ENCODE data around the gene SLC25A4.
"Not testable (repeated sequence)": the region's sequence is repeated elsewhere in the genome, so short reads cannot be mapped to it uniquely, and the experiment has no call there.

The SLC25A4 gene

GRCh38 chr4:185115827-185116232, 27.2 kb upstream of the SLC25A4 start:
- H3K27me3 ChIP-seq (replicated peaks; ENCODE audit: control insufficient read depth, insufficient read depth, low read length) = peaks cover 2% of the 10 kb centered on the region; the same call in 1 of the 2 replicates
- no peak for TF ChIP-seq CTCF (IDR thresholded peaks at IDR 0.05; ENCODE audit: insufficient read depth, low read length, poor library complexity, severe bottlenecking)
- no peak for DNase-seq (ENCODE audit: extremely low read depth, insufficient read length)
- H3K4me3 ChIP-seq (replicated peaks; ENCODE audit: low read depth, low read length) = no peak overlapping the region
- no peaks in the 10 kb centered on the region for H3K36me3 ChIP-seq (ENCODE audit: control insufficient read depth, insufficient read depth, low read length)

GRCh38 chr4:185117300-185117934, 25.6 kb upstream of the SLC25A4 start:
- no peak for DNase-seq (ENCODE audit: extremely low read depth, insufficient read length)
- H3K36me3 ChIP-seq (ENCODE audit: control insufficient read depth, insufficient read depth, low read length) = no peaks in the 10 kb centered on the region
- TF ChIP-seq CTCF (IDR thresholded peaks at IDR 0.05; ENCODE audit: insufficient read depth, low read length, poor library complexity, severe bottlenecking) = no peak
- peaks cover 2% of the 10 kb centered on the region; the same call in 1 of the 2 replicates for H3K27me3 ChIP-seq (replicated peaks; ENCODE audit: control insufficient read depth, insufficient read depth, low read length)
- no peak overlapping the region for H3K4me3 ChIP-seq (replicated peaks; ENCODE audit: low read depth, low read length)

GRCh38 chr4:185118876-185119275, 24.2 kb upstream of the SLC25A4 start:
- TF ChIP-seq CTCF (IDR thresholded peaks at IDR 0.05; ENCODE audit: insufficient read depth, low read length, poor library complexity, severe bottlenecking) = no peak
- Histone ChIP-seq H3K36me3 (ENCODE audit: control insufficient read depth, insufficient read depth, low read length) (no peaks in the 10 kb centered on the region), H3K27me3 (replicated peaks; ENCODE audit: control insufficient read depth, insufficient read depth, low read length) (peaks cover 2% of the 10 kb centered on the region; the same call in 1 of the 2 replicates), H3K4me3 (replicated peaks; ENCODE audit: low read depth, low read length) (no peak overlapping the region)
- DNase-seq (ENCODE audit: extremely low read depth, insufficient read length) = no peak

- H3K27me3 ChIP-seq (replicated peaks; ENCODE audit: control insufficient read depth, insufficient read depth, low read length); DNase-seq (ENCODE audit: extremely low read depth, insufficient read length); H3K4me3 ChIP-seq (replicated peaks; ENCODE audit: low read depth, low read length); H3K36me3 ChIP-seq (ENCODE audit: control insufficient read depth, insufficient read depth, low read length): not testable (repeated sequence)
These were observed 23.6 kb upstream of the SLC25A4 start for GRCh38 chr4:185119467-185119866.

- H3K27me3 ChIP-seq (replicated peaks; ENCODE audit: control insufficient read depth, insufficient read depth, low read length) = peaks cover 2% of the 10 kb centered on the region; the same call in 1 of the 2 replicates
- no peak overlapping the region for H3K4me3 ChIP-seq (replicated peaks; ENCODE audit: low read depth, low read length)
- no peak for DNase-seq (ENCODE audit: extremely low read depth, insufficient read length)
- H3K36me3 ChIP-seq (ENCODE audit: control insufficient read depth, insufficient read depth, low read length) = no peaks in the 10 kb centered on the region
- TF ChIP-seq CTCF (IDR thresholded peaks at IDR 0.05; ENCODE audit: insufficient read depth, low read length, poor library complexity, severe bottlenecking) = no peak
These were observed 23.0 kb upstream of the SLC25A4 start for GRCh38 chr4:185119927-185120630.

- no peak for DNase-seq (ENCODE audit: extremely low read depth, insufficient read length)
- H3K4me3 ChIP-seq (replicated peaks; ENCODE audit: low read depth, low read length) = no peak overlapping the region
- no peak for TF ChIP-seq CTCF (IDR thresholded peaks at IDR 0.05; ENCODE audit: insufficient read depth, low read length, poor library complexity, severe bottlenecking)
- peaks cover 2% of the 10 kb centered on the region; the same call in 1 of the 2 replicates for H3K27me3 ChIP-seq (replicated peaks; ENCODE audit: control insufficient read depth, insufficient read depth, low read length)
- no peaks in the 10 kb centered on the region for H3K36me3 ChIP-seq (ENCODE audit: control insufficient read depth, insufficient read depth, low read length)
These were observed 22.5 kb upstream of the SLC25A4 start for GRCh38 chr4:185120631-185120946.

All from GM06990 (cell line).